Measurements from ENCODE around the gene BPGM. TPM values are rescaled to one million over a fixed set of nuclear protein-coding genes. Genes with fewer than 3 reads are reported as not detected.

BPGM gene
- total and polyA plus RNA-seq, 4 donors = 14.3 to 59.8 (median 19.5) TPM

DNA sequence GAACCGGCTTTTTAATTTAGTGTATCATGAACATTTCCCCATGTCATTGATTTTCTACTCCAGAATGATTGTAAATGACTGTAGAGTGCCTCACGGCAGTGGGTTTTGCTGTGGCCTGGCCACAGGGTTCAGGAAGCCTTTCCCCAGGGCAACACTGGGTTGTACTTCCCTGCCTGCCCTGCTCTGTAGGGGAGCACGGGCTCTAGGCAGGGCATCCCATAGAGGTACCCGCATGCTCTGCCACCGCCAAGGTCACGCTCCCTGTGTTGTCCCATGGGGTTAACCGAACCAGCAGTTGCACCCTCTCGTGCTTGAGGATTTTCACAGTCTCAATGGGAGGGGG, 63.8 kb downstream of the BPGM start:
- TF ChIP-seq, protein P1, sequence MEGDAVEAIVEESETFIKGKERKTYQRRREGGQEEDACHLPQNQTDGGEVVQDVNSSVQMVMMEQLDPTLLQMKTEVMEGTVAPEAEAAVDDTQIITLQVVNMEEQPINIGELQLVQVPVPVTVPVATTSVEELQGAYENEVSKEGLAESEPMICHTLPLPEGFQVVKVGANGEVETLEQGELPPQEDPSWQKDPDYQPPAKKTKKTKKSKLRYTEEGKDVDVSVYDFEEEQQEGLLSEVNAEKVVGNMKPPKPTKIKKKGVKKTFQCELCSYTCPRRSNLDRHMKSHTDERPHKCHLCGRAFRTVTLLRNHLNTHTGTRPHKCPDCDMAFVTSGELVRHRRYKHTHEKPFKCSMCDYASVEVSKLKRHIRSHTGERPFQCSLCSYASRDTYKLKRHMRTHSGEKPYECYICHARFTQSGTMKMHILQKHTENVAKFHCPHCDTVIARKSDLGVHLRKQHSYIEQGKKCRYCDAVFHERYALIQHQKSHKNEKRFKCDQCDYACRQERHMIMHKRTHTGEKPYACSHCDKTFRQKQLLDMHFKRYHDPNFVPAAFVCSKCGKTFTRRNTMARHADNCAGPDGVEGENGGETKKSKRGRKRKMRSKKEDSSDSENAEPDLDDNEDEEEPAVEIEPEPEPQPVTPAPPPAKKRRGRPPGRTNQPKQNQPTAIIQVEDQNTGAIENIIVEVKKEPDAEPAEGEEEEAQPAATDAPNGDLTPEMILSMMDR (IDR thresholded peaks at IDR 0.05; ENCODE audit: control extremely low read depth, extremely low read depth) = no peak
- no peak overlapping the region for H3K27ac ChIP-seq (ENCODE audit: low read depth in 1 of 2, low read length in 1 of 2)
- WGBS, 2 donors = 90% methylated on average over 8 of the region's 8 CpGs
- H3K9me3 ChIP-seq (ENCODE audit: control insufficient read depth in 4 of 4, insufficient read depth in 3 of 4, low read length in 3 of 4) = no peaks in the 10 kb centered on the region
- peaks cover 0 to 2% (median 0%) of the 10 kb centered on the region in 3 donors for H3K27me3 ChIP-seq (ENCODE audit: control insufficient read depth in 3 of 3, insufficient read depth in 3 of 3, low read length in 2 of 3)
- H3K4me1 ChIP-seq (ENCODE audit: control insufficient read depth in 5 of 5, insufficient read depth in 5 of 5, low read length in 5 of 5) = no peaks in the 10 kb centered on the region
- H3K9ac ChIP-seq (ENCODE audit: insufficient read depth in 1 of 2, low read length in 2 of 2) = no peak overlapping the region
- DNase-seq (no peak), ATAC-seq (ENCODE audit: insufficient read depth, low FRiP score) (no peak)
- no peak overlapping the region for H3K4me3 ChIP-seq
- H3K36me3 ChIP-seq (ENCODE audit: control insufficient read depth in 4 of 4, insufficient read depth in 4 of 4, low read length in 4 of 4) = no peaks in the 10 kb centered on the region

DNA sequence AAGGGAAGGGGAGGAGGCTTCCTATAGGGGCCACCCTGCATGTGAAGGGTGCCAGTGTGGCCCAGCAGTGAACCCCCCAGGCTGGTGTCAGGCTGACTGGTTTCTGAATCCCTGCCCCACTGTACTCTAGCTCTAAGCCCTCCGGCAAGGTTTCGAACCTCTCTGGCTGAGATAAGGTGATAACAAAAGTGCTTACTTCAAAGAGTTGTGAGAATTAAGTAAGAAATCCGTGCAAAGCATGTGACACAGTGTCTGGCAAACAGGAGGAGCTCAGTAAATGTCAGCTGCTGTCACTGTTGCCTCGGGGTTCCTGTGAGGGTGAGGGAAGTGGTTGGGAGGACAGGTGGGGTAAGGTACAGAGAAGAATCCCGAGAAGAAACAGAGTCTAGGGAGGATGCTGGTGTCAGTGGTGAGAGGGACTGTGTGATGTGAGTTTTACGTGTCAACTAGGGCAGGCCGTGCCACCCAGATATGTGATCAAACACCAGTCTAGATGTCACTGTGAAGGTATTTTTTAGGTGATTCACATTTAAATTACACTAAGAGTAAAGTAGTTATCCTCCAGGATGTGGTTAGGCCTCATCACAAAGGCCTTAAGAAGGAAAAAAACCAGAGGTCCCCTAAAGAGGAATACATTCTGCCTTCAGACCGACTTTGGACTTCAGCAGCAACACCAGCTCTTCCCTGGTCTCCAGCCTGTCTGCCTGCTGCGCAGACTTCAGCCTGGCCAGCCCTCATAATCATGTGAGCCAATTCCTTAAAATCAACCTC, 64.4 kb downstream of the BPGM start:
- no peak overlapping the region for H3K27ac ChIP-seq (ENCODE audit: low read depth in 1 of 2, low read length in 1 of 2)

GRCh38 chr7:134712196-134712595, 65.5 kb downstream of the BPGM start:
- TF ChIP-seq, protein P1 (IDR thresholded peaks at IDR 0.05; ENCODE audit: control extremely low read depth, extremely low read depth) = no peak
- no peaks in the 10 kb centered on the region for H3K36me3 ChIP-seq (ENCODE audit: control insufficient read depth in 4 of 4, insufficient read depth in 4 of 4, low read length in 4 of 4)
- DNase-seq = no peak
- 87 to 92% methylated on average over 4 of the region's 4 CpGs for WGBS, 2 donors
- no peaks in the 10 kb centered on the region for H3K4me1 ChIP-seq (ENCODE audit: control insufficient read depth in 5 of 5, insufficient read depth in 5 of 5, low read length in 5 of 5)
- H3K27me3 ChIP-seq (ENCODE audit: control insufficient read depth in 3 of 3, insufficient read depth in 3 of 3, low read length in 2 of 3) = peaks cover 0 to 2% (median 0%) of the 10 kb centered on the region in 3 donors
- no peak overlapping the region for H3K4me3 ChIP-seq
- H3K9me3 ChIP-seq (ENCODE audit: control insufficient read depth in 4 of 4, insufficient read depth in 3 of 4, low read length in 3 of 4) = no peaks in the 10 kb centered on the region
- H3K9ac ChIP-seq (ENCODE audit: insufficient read depth in 1 of 2, low read length in 2 of 2) = no peak overlapping the region
- no peak for ATAC-seq (ENCODE audit: insufficient read depth, low FRiP score)
- no peak overlapping the region for H3K27ac ChIP-seq (ENCODE audit: low read depth in 1 of 2, low read length in 1 of 2)

More for the DNA sequence above, 64.4 kb downstream of the BPGM start:
- WGBS, 2 donors = 65 to 75% methylated on average over 9 of the region's 9 CpGs
- peaks cover 0 to 2% (median 0%) of the 10 kb centered on the region in 3 donors for H3K27me3 ChIP-seq (ENCODE audit: control insufficient read depth in 3 of 3, insufficient read depth in 3 of 3, low read length in 2 of 3)
- H3K4me3 ChIP-seq = no peak overlapping the region
- no peaks in the 10 kb centered on the region for H3K9me3 ChIP-seq (ENCODE audit: control insufficient read depth in 4 of 4, insufficient read depth in 3 of 4, low read length in 3 of 4)
- no peak for ATAC-seq (ENCODE audit: insufficient read depth, low FRiP score)
- H3K36me3 ChIP-seq (ENCODE audit: control insufficient read depth in 4 of 4, insufficient read depth in 4 of 4, low read length in 4 of 4) = no peaks in the 10 kb centered on the region
- DNase-seq = peak in 1 of 3 donors; percentile 59
- H3K9ac ChIP-seq (ENCODE audit: insufficient read depth in 1 of 2, low read length in 2 of 2) = no peak overlapping the region
- TF ChIP-seq, protein P1 (IDR thresholded peaks at IDR 0.05; ENCODE audit: control extremely low read depth, extremely low read depth) = no peak
- no peaks in the 10 kb centered on the region for H3K4me1 ChIP-seq (ENCODE audit: control insufficient read depth in 5 of 5, insufficient read depth in 5 of 5, low read length in 5 of 5)
